Smooth muscle cell (in vitro differentiated cells): Measurements from ENCODE around the gene PRR35. TPM values are rescaled to one million over a fixed set of nuclear protein-coding genes. Genes with fewer than 3 reads are reported as not detected.

Experiments used
- DNase-seq: peaks from one replicate; lab custom pipeline; 2025; ENCODE audit not compliant: unreplicated experiment; lab: John Stamatoyannopoulos, UW
- H2AFZ ChIP-seq: fragments of 200-600 bp; sonication (generic); 2 replicates; pipeline ENCODE4 v1.6.0; 2016; ENCODE audit warnings: antibody characterized with exemption, low read depth, mild to moderate bottlenecking
- H3F3A ChIP-seq: fragments of 200-600 bp; sonication (generic); 2 replicates; pipeline ENCODE4 v1.6.0; 2017; ENCODE audit warnings: antibody characterized with exemption, low read depth
- H3K27ac ChIP-seq: fragments of 200-600 bp; sonication (generic); 2 replicates; pipeline ENCODE4 v1.5.1; 2016; ENCODE audit warnings: low read depth, mild to moderate bottlenecking
- H3K27me3 ChIP-seq: fragments of 200-600 bp; sonication (generic); 2 replicates; pipeline ENCODE4 v1.6.1; 2016; ENCODE audit warnings: low read depth, mild to moderate bottlenecking
- H3K36me3 ChIP-seq: fragments of 200-600 bp; sonication (generic); 2 replicates; pipeline ENCODE4 v1.5.1; 2016; ENCODE audit warnings: low read depth
- H3K4me1 ChIP-seq: fragments of 200-600 bp; sonication (generic); 2 replicates; pipeline ENCODE4 v1.5.1; 2016; ENCODE audit warnings: low read depth
- H3K4me2 ChIP-seq: fragments of 200-600 bp; sonication (generic); 2 replicates; pipeline ENCODE4 v1.6.0; 2016; ENCODE audit warnings: mild to moderate bottlenecking
- H3K4me3 ChIP-seq: fragments of 200-600 bp; sonication (generic); 2 replicates; pipeline ENCODE4 v1.5.1; 2016; ENCODE audit warnings: mild to moderate bottlenecking
- H3K79me2 ChIP-seq: fragments of 200-600 bp; sonication (generic); 2 replicates; pipeline ENCODE4 v1.6.0; 2016; ENCODE audit warnings: low read depth, mild to moderate bottlenecking
- H3K9ac ChIP-seq: fragments of 200-600 bp; sonication (generic); 2 replicates; pipeline ENCODE4 v1.6.0; 2016; ENCODE audit warnings: low read depth
- H3K9me3 ChIP-seq: fragments of 200-600 bp; sonication (generic); replicated peaks from 2 replicates; pipeline ENCODE4 v1.5.1; 2016; ENCODE audit warnings: low read depth
- H4K20me1 ChIP-seq: fragments of 200-600 bp; sonication (generic); 2 replicates; pipeline ENCODE4 v1.6.0; 2016; ENCODE audit warnings: low read depth
- CTCF ChIP-seq: fragments of 200-600 bp; sonication (generic); IDR thresholded peaks from 2 replicates; pipeline ENCODE4 v1.5.1; 2017; ENCODE audit warnings: borderline replicate concordance, mild to moderate bottlenecking, antibody characterized with exemption; ENCODE audit not compliant: insufficient read depth, poor library complexity, severe bottlenecking
- WGBS: methylation state at CpG from one replicate; pipeline ENCODE4 v1.1.7; 2016; ENCODE audit warnings: low lambda C conversion rate; 5-methylcytosine and 5-hydroxymethylcytosine counted together
- polyA plus RNA-seq: library from polyadenylated mRNA; unstranded; fragments of >200 nt; fragmentation: Nextera tagmentation; extraction: Ambion mirVana; gene quantifications from 2 replicates; pipeline ENCODE4 v1.2.1, GENCODE V29; 2016
- total RNA-seq: library from RNA; depleted of rRNA; stranded (reverse); fragments of >200 nt; gene quantifications from 2 replicates; pipeline ENCODE4 v1.2.3, GENCODE V29; 2014

Gene PRR35
- total and polyA plus RNA-seq, 2 experiments from 2014 or later = not detected

DNA sequence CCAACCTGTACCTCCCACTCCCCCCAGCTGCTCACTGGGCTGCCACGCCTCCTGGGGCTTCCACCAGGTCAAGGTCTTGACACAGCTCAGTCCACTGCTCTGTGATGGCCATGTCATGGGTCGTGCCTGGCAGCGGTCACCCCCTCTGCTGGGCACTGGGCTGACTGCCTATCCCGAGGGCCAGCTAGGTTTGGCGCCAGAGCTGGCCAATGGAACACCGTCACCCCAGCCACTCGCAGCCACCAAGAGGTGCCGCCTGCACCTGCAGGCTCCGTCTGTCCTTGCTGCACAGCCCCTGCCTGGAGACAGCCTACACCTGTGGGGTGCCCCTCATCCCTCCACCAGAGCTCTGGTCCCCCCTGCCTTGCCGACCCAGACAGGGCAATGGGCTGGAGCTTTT, 25.2 kb downstream of the PRR35 start:
- no peak for TF ChIP-seq CTCF

DNA sequence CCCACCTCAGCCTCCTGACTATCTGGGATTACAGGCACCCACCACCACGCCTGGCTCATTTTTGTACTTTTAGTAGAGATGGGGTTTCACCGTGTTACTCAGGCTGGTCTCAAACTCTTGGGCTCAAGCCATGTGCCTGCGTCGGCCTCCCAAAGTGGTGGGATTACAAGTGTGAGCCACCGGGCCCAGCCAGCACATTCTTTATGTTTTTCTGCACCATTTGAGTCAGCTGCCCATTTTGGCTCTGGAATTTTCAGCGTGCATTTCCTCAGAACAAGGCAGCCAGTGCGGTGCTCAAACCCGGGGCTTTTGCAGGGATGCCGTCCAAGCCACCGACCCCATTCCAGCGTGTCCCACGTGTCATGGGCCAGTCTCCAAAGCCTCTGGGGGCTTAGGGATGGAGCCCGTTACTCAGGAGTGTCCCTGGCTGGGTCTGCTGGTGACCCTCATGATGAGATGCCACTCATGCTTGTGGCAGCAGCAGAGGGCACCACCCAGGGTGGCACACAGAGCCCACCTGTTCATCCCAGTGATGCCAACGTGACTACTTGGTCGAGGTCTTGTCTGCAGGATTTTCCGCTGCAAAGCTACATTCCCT, 26.0 kb downstream of the PRR35 start:
- whole genome bisulfite sequencing = 64% methylated on average over 16 of the region's 16 CpGs
- Histone ChIP-seq H3F3A (no peaks in the 10 kb centered on the region), H3K36me3 (no peaks in the 10 kb centered on the region), H3K4me3 (no peak overlapping the region), H3K79me2 (peaks cover 10% of the 10 kb centered on the region), H3K9ac (no peak overlapping the region), H3K9me3 (no peaks in the 10 kb centered on the region), H3K27ac (no peak overlapping the region), H3K4me2 (no peak overlapping the region), H4K20me1 (peaks cover 8% of the 10 kb centered on the region), H3K27me3 (no peaks in the 10 kb centered on the region), H2AFZ (no peak overlapping the region), H3K4me1 (peaks cover 6% of the 10 kb centered on the region)
- no peak for TF ChIP-seq CTCF
- DNase-seq = no peak

More for the DNA sequence above, 25.2 kb downstream of the PRR35 start:
- Histone ChIP-seq H3K27ac (no peak overlapping the region), H3K4me1 (peaks cover 3% of the 10 kb centered on the region), H3F3A (no peaks in the 10 kb centered on the region), H3K9me3 (no peaks in the 10 kb centered on the region), H2AFZ (no peak overlapping the region), H3K36me3 (no peaks in the 10 kb centered on the region), H3K4me2 (no peak overlapping the region), H3K79me2 (peaks cover 2% of the 10 kb centered on the region), H3K9ac (no peak overlapping the region), H3K4me3 (no peak overlapping the region), H4K20me1 (peaks cover under 1% of the 10 kb centered on the region), H3K27me3 (no peaks in the 10 kb centered on the region)
- whole genome bisulfite sequencing = 52% methylated on average over 10 of the region's 10 CpGs
- no peak for DNase-seq

- 96% methylated on average over 14 of the region's 14 CpGs for WGBS
- Histone ChIP-seq H3K27me3 (no peaks in the 10 kb centered on the region), H3K27ac (peak overlapping the region; percentile 97), H3K4me1 (peaks cover 6% of the 10 kb centered on the region), H3K4me2 (peak overlapping the region; percentile 84), H3K36me3 (no peaks in the 10 kb centered on the region), H3K9me3 (no peaks in the 10 kb centered on the region), H3K9ac (no peak overlapping the region), H2AFZ (no peak overlapping the region), H3K4me3 (no peak overlapping the region), H4K20me1 (peaks cover 16% of the 10 kb centered on the region), H3K79me2 (peaks cover 18% of the 10 kb centered on the region), H3F3A (no peaks in the 10 kb centered on the region)
- no peak for TF ChIP-seq CTCF
- no peak for DNase-seq
Observed at GRCh38 chr16:586645-587590, 26.7 kb downstream of the PRR35 start.
